ENCODE results near the gene CSRP2.

- TF ChIP-seq CTCF (IDR thresholded peaks at IDR 0.05) (no peak), POLR2AphosphoS5 (IDR thresholded peaks at IDR 0.05) (no peak)
Observed at GRCh38 chr12:76866726-76867125, 12.1 kb downstream of the CSRP2 start.

Measured in transverse colon (tissue), 4 donors.